ENCODE results near the gene SLX4IP.

The SLX4IP gene

GRCh38 chr20:10649080-10649796, 214.1 kb downstream of the SLX4IP start:
- DNase-seq = no peak

- DNase-seq = no peak
These were observed 214.7 kb downstream of the SLX4IP start for GRCh38 chr20:10649797-10650160.

GRCh38 chr20:10651227-10651990, 216.3 kb downstream of the SLX4IP start:
- DNase-seq = no peak

- DNase-seq = no peak
These were observed 217.1 kb downstream of the SLX4IP start for GRCh38 chr20:10652185-10652584.

GRCh38 chr20:10652660-10653261, 217.7 kb downstream of the SLX4IP start:
- DNase-seq = no peak

- DNase-seq = no peak
These were observed 218.6 kb downstream of the SLX4IP start for GRCh38 chr20:10653599-10654249.

- no peak for DNase-seq
These were observed 219.1 kb downstream of the SLX4IP start for GRCh38 chr20:10654250-10654610.

- DNase-seq = no peak
These were observed 219.5 kb downstream of the SLX4IP start for GRCh38 chr20:10654630-10655029.

GRCh38 chr20:10655720-10656669, 220.9 kb downstream of the SLX4IP start:
- DNase-seq = no peak

GRCh38 chr20:10657453-10657852, 222.3 kb downstream of the SLX4IP start:
- no peak for DNase-seq

GRCh38 chr20:10658051-10658823, 223.1 kb downstream of the SLX4IP start:
- no peak for DNase-seq

GRCh38 chr20:10658876-10659632, 223.9 kb downstream of the SLX4IP start:
- no peak for DNase-seq

GRCh38 chr20:10659651-10660601, 224.8 kb downstream of the SLX4IP start:
- DNase-seq = no peak

GRCh38 chr20:10660661-10661060, 225.6 kb downstream of the SLX4IP start:
- DNase-seq = no peak

GRCh38 chr20:10661261-10661660, 226.2 kb downstream of the SLX4IP start:
- no peak for DNase-seq

GRCh38 chr20:10662151-10662550, 227.0 kb downstream of the SLX4IP start:
- no peak for DNase-seq

GRCh38 chr20:10662661-10663458, 227.8 kb downstream of the SLX4IP start:
- no peak for DNase-seq

GRCh38 chr20:10663756-10664155, 228.7 kb downstream of the SLX4IP start:
- no peak for DNase-seq

Measured in right kidney (tissue), 1 donor.